Measurements from ENCODE around the gene DLAT. TPM values are rescaled to one million over a fixed set of nuclear protein-coding genes. Genes with fewer than 3 reads are reported as not detected.

The DLAT gene
- total and polyA plus RNA-seq, 2 experiments from 2014 or later, result 31.8 to 66.5 TPM

DNA sequence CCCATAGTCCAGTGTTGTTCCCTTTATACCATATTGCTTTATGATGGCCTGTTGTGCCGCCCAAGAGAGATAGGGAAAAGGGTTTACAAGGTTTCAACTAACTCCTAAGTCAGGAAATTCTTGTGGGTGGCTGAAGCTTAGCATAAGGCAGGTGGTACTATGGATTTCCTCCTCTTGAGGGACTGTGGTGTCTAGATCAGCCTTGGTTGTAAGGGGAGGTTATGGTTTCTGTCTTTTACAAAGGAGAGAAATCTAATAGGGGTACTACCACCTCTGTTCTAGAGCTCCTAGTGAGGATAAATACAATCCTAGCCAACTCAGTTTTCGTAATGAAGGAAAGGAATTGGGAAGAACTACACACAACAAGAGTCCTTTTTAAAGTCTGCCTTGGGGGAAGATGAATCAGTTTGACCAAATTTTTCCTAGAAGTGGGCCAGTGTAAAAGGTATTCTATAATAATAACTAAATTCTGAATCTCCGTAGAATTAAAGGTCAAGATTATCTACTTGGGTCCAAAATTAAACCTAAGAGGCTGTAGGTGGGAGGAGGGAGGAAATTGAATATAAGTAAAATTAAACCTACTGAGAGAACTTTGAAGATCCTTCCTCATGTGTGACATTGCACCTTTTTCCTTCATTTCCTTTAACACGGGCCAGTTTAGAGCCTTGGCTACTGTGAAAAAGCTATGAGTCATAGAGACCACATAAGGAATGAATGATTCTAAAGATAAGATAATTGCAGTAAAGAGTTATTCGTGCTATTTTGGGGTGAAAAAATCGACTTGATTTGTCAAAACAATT lies 17.2 kb downstream of the DLAT start (continued):
- TF ChIP-seq, protein P1, sequence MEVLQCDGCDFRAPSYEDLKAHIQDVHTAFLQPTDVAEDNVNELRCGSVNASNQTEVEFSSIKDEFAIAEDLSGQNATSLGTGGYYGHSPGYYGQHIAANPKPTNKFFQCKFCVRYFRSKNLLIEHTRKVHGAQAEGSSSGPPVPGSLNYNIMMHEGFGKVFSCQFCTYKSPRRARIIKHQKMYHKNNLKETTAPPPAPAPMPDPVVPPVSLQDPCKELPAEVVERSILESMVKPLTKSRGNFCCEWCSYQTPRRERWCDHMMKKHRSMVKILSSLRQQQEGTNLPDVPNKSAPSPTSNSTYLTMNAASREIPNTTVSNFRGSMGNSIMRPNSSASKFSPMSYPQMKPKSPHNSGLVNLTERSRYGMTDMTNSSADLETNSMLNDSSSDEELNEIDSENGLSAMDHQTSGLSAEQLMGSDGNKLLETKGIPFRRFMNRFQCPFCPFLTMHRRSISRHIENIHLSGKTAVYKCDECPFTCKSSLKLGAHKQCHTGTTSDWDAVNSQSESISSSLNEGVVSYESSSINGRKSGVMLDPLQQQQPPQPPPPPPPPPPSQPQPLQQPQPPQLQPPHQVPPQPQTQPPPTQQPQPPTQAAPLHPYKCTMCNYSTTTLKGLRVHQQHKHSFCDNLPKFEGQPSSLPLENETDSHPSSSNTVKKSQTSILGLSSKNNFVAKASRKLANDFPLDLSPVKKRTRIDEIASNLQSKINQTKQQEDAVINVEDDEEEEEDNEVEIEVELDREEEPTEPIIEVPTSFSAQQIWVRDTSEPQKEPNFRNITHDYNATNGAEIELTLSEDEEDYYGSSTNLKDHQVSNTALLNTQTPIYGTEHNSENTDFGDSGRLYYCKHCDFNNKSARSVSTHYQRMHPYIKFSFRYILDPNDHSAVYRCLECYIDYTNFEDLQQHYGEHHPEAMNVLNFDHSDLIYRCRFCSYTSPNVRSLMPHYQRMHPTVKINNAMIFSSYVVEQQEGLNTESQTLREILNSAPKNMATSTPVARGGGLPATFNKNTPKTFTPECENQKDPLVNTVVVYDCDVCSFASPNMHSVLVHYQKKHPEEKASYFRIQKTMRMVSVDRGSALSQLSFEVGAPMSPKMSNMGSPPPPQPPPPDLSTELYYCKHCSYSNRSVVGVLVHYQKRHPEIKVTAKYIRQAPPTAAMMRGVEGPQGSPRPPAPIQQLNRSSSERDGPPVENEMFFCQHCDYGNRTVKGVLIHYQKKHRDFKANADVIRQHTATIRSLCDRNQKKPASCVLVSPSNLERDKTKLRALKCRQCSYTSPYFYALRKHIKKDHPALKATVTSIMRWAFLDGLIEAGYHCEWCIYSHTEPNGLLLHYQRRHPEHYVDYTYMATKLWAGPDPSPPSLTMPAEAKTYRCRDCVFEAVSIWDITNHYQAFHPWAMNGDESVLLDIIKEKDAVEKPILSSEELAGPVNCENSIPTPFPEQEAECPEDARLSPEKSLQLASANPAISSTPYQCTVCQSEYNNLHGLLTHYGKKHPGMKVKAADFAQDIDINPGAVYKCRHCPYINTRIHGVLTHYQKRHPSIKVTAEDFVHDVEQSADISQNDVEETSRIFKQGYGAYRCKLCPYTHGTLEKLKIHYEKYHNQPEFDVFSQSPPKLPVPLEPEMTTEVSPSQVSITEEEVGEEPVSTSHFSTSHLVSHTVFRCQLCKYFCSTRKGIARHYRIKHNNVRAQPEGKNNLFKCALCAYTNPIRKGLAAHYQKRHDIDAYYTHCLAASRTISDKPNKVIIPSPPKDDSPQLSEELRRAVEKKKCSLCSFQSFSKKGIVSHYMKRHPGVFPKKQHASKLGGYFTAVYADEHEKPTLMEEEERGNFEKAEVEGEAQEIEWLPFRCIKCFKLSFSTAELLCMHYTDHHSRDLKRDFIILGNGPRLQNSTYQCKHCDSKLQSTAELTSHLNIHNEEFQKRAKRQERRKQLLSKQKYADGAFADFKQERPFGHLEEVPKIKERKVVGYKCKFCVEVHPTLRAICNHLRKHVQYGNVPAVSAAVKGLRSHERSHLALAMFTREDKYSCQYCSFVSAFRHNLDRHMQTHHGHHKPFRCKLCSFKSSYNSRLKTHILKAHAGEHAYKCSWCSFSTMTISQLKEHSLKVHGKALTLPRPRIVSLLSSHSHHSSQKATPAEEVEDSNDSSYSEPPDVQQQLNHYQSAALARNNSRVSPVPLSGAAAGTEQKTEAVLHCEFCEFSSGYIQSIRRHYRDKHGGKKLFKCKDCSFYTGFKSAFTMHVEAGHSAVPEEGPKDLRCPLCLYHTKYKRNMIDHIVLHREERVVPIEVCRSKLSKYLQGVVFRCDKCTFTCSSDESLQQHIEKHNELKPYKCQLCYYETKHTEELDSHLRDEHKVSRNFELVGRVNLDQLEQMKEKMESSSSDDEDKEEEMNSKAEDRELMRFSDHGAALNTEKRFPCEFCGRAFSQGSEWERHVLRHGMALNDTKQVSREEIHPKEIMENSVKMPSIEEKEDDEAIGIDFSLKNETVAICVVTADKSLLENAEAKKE (CRISPR knock-in tag; IDR thresholded peaks at IDR 0.05), result no peak
- TF ChIP-seq, protein P2, sequence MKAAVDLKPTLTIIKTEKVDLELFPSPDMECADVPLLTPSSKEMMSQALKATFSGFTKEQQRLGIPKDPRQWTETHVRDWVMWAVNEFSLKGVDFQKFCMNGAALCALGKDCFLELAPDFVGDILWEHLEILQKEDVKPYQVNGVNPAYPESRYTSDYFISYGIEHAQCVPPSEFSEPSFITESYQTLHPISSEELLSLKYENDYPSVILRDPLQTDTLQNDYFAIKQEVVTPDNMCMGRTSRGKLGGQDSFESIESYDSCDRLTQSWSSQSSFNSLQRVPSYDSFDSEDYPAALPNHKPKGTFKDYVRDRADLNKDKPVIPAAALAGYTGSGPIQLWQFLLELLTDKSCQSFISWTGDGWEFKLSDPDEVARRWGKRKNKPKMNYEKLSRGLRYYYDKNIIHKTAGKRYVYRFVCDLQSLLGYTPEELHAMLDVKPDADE (IDR thresholded peaks at IDR 0.05), result no peak
- TF ChIP-seq EZH2phosphoT487 (IDR thresholded peaks at IDR 0.05; ENCODE audit: unreplicated experiment), result no peak
- TF ChIP-seq ZNF331 (CRISPR knock-in tag; IDR thresholded peaks at IDR 0.05; ENCODE audit: low read depth), result no peak
- no peak for TF ChIP-seq NANOG (IDR thresholded peaks at IDR 0.05; ENCODE audit: borderline replicate concordance)
- no peak for TF ChIP-seq ZNF114 (CRISPR knock-in tag; IDR thresholded peaks at IDR 0.05)
- no peak for TF ChIP-seq CREB1 (CRISPR knock-in tag; IDR thresholded peaks at IDR 0.05; ENCODE audit: low read depth)
- TF ChIP-seq EZH2 (IDR thresholded peaks at IDR 0.05; ENCODE audit: low read depth, unreplicated experiment), result no peak
- no peak for TF ChIP-seq JUNB (IDR thresholded peaks at IDR 0.05; ENCODE audit: unreplicated experiment)
- no peak for TF ChIP-seq POLR2AphosphoS5 (IDR thresholded peaks at IDR 0.05; ENCODE audit: low read depth)
- no peak for TF ChIP-seq CTCF (conservative IDR thresholded peaks at IDR 0.05; ENCODE audit: low read depth in 2 of 2)
